HFF-Myc (cell line): ENCODE measurements around the gene IGF2R.

Source experiments
- DNase-seq: peaks from one replicate; pipeline ENCODE4 v3.0.0-alpha.2; 2011; ENCODE audit warnings: low read depth; ENCODE audit errors: extremely low read depth
- H3K4me3 ChIP-seq: replicated peaks from 2 replicates; pipeline ENCODE4 v1.5.1; 2011; ENCODE audit warnings: low read depth, mild to moderate bottlenecking, control low read depth, low read length
- CTCF ChIP-seq: IDR thresholded peaks from 2 replicates; pipeline ENCODE4 v1.5.1; 2012; ENCODE audit warnings: mild to moderate bottlenecking, low read depth, low read length, control low read depth; ENCODE audit errors: missing control alignments

Gene IGF2R

GRCh38 chr6:160115421-160115820 is 146.5 kb downstream of the IGF2R start:
- H3K4me3 ChIP-seq, result no peak overlapping the region
- no peak for TF ChIP-seq CTCF
- no peak for DNase-seq

- DNase-seq, result no peak
- TF ChIP-seq CTCF, result no peak
- no peak overlapping the region for H3K4me3 ChIP-seq
Measured at GRCh38 chr6:160116411-160116810, 147.5 kb downstream of the IGF2R start.

GRCh38 chr6:160117137-160117536 is 148.3 kb downstream of the IGF2R start:
- H3K4me3 ChIP-seq, result no peak overlapping the region
- TF ChIP-seq CTCF, result no peak
- no peak for DNase-seq

GRCh38 chr6:160118620-160119229 is 149.8 kb downstream of the IGF2R start:
- DNase-seq, result no peak
- H3K4me3 ChIP-seq, result no peak overlapping the region
- TF ChIP-seq CTCF, result no peak

GRCh38 chr6:160120087-160120486 is 151.2 kb downstream of the IGF2R start:
- no peak for DNase-seq
- no peak for TF ChIP-seq CTCF
- H3K4me3 ChIP-seq, result no peak overlapping the region

GRCh38 chr6:160121558-160121957 is 152.7 kb downstream of the IGF2R start, which contains the start of gene SLC22A1:
SLC22A1 (plus strand) TSS chr6:160121815; CDS start chr6:160121936, 121 bp downstream.
- H3K4me3 ChIP-seq, result no peak within 1 kb of the TSS
- no peak for DNase-seq
- TF ChIP-seq CTCF, result no peak

GRCh38 chr6:160121981-160122380 is 153.1 kb downstream of the IGF2R start:
- no peak for TF ChIP-seq CTCF
- DNase-seq, result no peak
- H3K4me3 ChIP-seq, result no peak overlapping the region
